A673 (cell line): ENCODE data around the gene KIAA0825.

ENCODE experiments used
- CTCF ChIP-seq: fragments of 300-800, 200-600 bp; sonication (generic); conservative IDR thresholded peaks from 2 replicates; pipeline ENCODE4 v1.5.1; 2017; ENCODE audit warnings: low read depth, mild to moderate bottlenecking, antibody characterized with exemption, low read length, moderate library complexity, mixed read lengths
- EZH2 ChIP-seq: fragments of 200-600 bp; sonication (generic); IDR thresholded peaks from 2 replicates; pipeline ENCODE4 v1.6.1; 2017; ENCODE audit warnings: borderline replicate concordance, low read depth, mild to moderate bottlenecking, mixed read lengths, antibody characterized with exemption, low read length; ENCODE audit not compliant: poor library complexity, severe bottlenecking

DNA sequence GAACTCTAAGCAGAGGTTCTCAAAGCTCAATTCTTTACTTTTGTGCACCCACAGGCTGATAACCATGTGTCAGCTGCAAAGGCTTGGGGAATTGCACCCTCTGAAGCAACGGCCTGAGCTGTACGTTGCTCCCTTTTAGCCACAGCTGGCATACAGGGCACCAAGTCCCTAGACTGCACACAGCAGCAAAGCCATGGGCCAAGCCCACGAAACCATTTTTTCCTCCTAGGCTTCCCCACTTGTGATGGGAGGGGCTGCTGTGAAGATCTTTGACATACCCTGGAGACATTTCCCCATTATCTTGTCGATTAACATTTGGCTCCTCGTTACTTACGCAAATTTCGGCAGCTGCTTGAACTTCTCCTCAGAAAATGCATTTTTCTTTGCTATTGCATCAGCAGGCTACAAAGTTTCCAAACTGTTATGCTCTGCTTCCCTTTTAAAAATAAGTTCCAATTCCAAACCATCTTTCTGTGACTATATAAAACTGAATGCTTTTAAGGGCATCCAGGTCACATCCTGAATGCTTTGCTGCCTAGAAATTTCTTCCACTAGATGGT, 23.0 kb downstream of the KIAA0825 start:
- TF ChIP-seq CTCF: no peak
- no peak for TF ChIP-seq EZH2
